AG09309 (cell line): ENCODE measurements around the gene TJP3.

Experiments used
- DNase-seq: peaks from one replicate; pipeline ENCODE4 v3.0.0-alpha.2; 2010; ENCODE audit warnings: low read depth
- H3K4me3 ChIP-seq: 2 replicates; pipeline ENCODE4 v1.5.1; 2011; ENCODE audit warnings: mild to moderate bottlenecking, low read depth, low read length, moderate library complexity; ENCODE audit not compliant: control insufficient read depth
- CTCF ChIP-seq: IDR thresholded peaks from 2 replicates; pipeline ENCODE4 v1.5.1; 2011; ENCODE audit warnings: mild to moderate bottlenecking, low read depth, low read length, inconsistent platforms; ENCODE audit not compliant: insufficient read depth, control insufficient read depth; ENCODE audit errors: missing control alignments

Gene TJP3

GRCh38 chr19:3775374-3775711 lies 67.2 kb downstream of the TJP3 start:
- DNase-seq: no peak
- no peak overlapping the region for H3K4me3 ChIP-seq
- no peak for TF ChIP-seq CTCF

- TF ChIP-seq CTCF: no peak
- no peak overlapping the region for H3K4me3 ChIP-seq
- no peak for DNase-seq
These were observed 67.6 kb downstream of the TJP3 start for GRCh38 chr19:3775831-3776230.

- DNase-seq: no peak
- no peak for TF ChIP-seq CTCF
- H3K4me3 ChIP-seq: no peak overlapping the region
These were observed 68.4 kb downstream of the TJP3 start for GRCh38 chr19:3776479-3777040.

- no peak overlapping the region for H3K4me3 ChIP-seq
- no peak for TF ChIP-seq CTCF
- no peak for DNase-seq
These were observed 70.1 kb downstream of the TJP3 start for GRCh38 chr19:3778104-3778867.

GRCh38 chr19:3778899-3779723 lies 70.9 kb downstream of the TJP3 start:
- TF ChIP-seq CTCF: no peak
- no peak for DNase-seq
- H3K4me3 ChIP-seq: no peak overlapping the region

GRCh38 chr19:3780786-3781304 lies 72.7 kb downstream of the TJP3 start:
- no peak overlapping the region for H3K4me3 ChIP-seq
- TF ChIP-seq CTCF: no peak
- DNase-seq: no peak
